RWPE2 (cell line): ENCODE measurements around the gene CNDP2.

Source experiments
- ATAC-seq: fragments of 200-7000 bp; cut with Tn5 transposase; 3 replicates; pipeline ENCODE4 v1.9.1; 2021; ENCODE audit warnings: low read depth
- DNase-seq: peaks from one replicate; pipeline ENCODE4 v3.0.0-alpha.2; 2020; ENCODE audit warnings: low spot score
- H3K27ac ChIP-seq: fragments of 450-650 bp; 2 replicates; pipeline ENCODE4 v1.5.1; 2017; ENCODE audit warnings: mild to moderate bottlenecking; ENCODE audit not compliant: poor library complexity, severe bottlenecking
- H3K27me3 ChIP-seq: fragments of 250-450 bp; sonication (Bioruptor Pico); 2 replicates; pipeline ENCODE4 v1.5.1; 2021; ENCODE audit warnings: mild to moderate bottlenecking, moderate library complexity; ENCODE audit not compliant: insufficient read depth, poor library complexity, severe bottlenecking
- H3K36me3 ChIP-seq: fragments of 250-450 bp; sonication (Bioruptor Pico); 2 replicates; pipeline ENCODE4 v1.5.1; 2020; ENCODE audit warnings: low read depth, mild to moderate bottlenecking, moderate library complexity
- H3K4me1 ChIP-seq: fragments of 250-450 bp; sonication (Bioruptor Pico); 2 replicates; pipeline ENCODE4 v1.5.1; 2021; ENCODE audit warnings: mild to moderate bottlenecking, moderate library complexity; ENCODE audit not compliant: insufficient read depth, poor library complexity, severe bottlenecking
- H3K4me3 ChIP-seq: fragments of 250-450 bp; sonication (Bioruptor Pico); 2 replicates; pipeline ENCODE4 v1.5.1; 2021; ENCODE audit warnings: mild to moderate bottlenecking, moderate library complexity; ENCODE audit not compliant: severe bottlenecking
- H3K9me3 ChIP-seq: fragments of 250-450 bp; sonication (Bioruptor Pico); 2 replicates; pipeline ENCODE4 v1.5.1; 2021; ENCODE audit warnings: mild to moderate bottlenecking, moderate library complexity; ENCODE audit not compliant: severe bottlenecking
- TF ChIP-seq, protein P1 (sequence below): fragments of 450-650 bp; IDR thresholded peaks from one replicate; pipeline ENCODE4 v1.5.1; 2017; ENCODE audit warnings: mild to moderate bottlenecking, moderate library complexity; ENCODE audit not compliant: poor library complexity, severe bottlenecking

The CNDP2 gene

DNA sequence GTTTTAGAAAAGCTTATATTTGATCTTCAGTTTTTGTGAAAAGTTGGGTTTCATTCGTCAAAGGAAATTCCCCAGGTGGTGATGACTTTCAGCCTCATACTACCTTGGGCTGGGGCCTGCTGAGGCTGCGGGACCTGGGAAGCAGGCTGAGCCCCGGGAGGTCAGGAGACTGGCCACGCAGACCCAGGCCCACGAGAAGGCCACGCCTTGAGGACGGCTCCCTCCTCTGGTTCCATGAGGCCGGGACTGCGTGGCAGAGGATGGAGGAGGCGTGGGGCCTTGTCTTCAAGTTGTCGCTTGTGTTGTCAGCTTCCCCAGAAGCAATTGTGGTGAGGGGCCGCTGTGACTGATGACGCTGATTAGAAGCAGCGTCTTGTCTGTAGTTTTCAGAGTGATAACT, 11.8 kb downstream of the CNDP2 start:
- no peak for ATAC-seq
- TF ChIP-seq, protein P1, sequence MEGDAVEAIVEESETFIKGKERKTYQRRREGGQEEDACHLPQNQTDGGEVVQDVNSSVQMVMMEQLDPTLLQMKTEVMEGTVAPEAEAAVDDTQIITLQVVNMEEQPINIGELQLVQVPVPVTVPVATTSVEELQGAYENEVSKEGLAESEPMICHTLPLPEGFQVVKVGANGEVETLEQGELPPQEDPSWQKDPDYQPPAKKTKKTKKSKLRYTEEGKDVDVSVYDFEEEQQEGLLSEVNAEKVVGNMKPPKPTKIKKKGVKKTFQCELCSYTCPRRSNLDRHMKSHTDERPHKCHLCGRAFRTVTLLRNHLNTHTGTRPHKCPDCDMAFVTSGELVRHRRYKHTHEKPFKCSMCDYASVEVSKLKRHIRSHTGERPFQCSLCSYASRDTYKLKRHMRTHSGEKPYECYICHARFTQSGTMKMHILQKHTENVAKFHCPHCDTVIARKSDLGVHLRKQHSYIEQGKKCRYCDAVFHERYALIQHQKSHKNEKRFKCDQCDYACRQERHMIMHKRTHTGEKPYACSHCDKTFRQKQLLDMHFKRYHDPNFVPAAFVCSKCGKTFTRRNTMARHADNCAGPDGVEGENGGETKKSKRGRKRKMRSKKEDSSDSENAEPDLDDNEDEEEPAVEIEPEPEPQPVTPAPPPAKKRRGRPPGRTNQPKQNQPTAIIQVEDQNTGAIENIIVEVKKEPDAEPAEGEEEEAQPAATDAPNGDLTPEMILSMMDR = no peak
- no peak for DNase-seq
- H3K27me3 ChIP-seq = no peaks in the 10 kb centered on the region
- no peak overlapping the region for H3K27ac ChIP-seq
- H3K36me3 ChIP-seq = peaks cover 89% of the 10 kb centered on the region
- no peaks in the 10 kb centered on the region for H3K9me3 ChIP-seq
- H3K4me1 ChIP-seq = no peaks in the 10 kb centered on the region
- no peak overlapping the region for H3K4me3 ChIP-seq

DNA sequence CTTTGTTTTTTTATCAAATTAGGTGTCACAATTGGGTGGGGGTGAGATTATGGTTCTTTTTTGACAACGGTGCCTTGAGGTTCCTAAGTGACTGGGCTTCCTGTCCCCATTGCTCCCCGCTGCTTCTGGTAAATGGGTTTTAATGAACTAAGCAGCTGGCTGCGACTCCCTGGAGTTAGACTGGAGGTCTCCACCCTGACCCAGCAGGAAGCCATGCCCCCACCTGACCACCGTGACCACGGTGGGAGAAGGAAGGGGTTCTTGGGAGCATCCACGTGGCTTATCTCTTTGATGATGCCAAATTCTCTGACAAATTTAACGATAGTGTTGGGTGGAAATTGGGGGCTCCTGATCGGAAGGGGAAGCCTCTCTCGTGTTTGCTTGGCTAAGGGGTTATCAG, 12.2 kb downstream of the CNDP2 start:
- Histone ChIP-seq H3K9me3 (no peaks in the 10 kb centered on the region), H3K27ac (no peak overlapping the region), H3K36me3 (peaks cover 89% of the 10 kb centered on the region), H3K4me3 (no peak overlapping the region), H3K4me1 (no peaks in the 10 kb centered on the region), H3K27me3 (no peaks in the 10 kb centered on the region)
- TF ChIP-seq, protein P1 = no peak
- ATAC-seq = no peak
- DNase-seq = no peak

DNA sequence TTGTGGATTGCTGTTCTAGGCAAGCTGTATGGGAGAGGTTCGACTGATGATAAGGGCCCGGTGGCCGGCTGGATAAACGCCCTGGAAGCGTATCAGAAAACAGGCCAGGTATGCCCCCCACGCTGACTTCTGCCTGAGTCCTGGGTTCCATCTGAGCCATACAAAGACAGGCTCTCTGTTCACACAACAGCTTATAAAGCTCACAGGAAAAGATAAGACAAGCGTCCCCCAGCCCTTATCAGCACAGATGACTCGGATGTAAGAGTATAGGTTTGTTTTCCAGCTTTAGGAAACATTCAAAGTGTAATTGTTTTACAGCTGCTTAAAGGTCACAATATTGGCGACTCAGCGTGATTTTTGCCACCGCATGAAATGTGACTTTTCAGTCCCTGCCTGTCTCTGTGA, 12.7 kb downstream of the CNDP2 start:
- ATAC-seq (no peak), DNase-seq (no peak)
- H3K4me3 ChIP-seq = no peak overlapping the region
- no peak overlapping the region for H3K27ac ChIP-seq
- no peaks in the 10 kb centered on the region for H3K9me3 ChIP-seq
- H3K36me3 ChIP-seq = peaks cover 89% of the 10 kb centered on the region
- TF ChIP-seq, protein P1 = no peak
- no peaks in the 10 kb centered on the region for H3K4me1 ChIP-seq
- H3K27me3 ChIP-seq = no peaks in the 10 kb centered on the region

DNA sequence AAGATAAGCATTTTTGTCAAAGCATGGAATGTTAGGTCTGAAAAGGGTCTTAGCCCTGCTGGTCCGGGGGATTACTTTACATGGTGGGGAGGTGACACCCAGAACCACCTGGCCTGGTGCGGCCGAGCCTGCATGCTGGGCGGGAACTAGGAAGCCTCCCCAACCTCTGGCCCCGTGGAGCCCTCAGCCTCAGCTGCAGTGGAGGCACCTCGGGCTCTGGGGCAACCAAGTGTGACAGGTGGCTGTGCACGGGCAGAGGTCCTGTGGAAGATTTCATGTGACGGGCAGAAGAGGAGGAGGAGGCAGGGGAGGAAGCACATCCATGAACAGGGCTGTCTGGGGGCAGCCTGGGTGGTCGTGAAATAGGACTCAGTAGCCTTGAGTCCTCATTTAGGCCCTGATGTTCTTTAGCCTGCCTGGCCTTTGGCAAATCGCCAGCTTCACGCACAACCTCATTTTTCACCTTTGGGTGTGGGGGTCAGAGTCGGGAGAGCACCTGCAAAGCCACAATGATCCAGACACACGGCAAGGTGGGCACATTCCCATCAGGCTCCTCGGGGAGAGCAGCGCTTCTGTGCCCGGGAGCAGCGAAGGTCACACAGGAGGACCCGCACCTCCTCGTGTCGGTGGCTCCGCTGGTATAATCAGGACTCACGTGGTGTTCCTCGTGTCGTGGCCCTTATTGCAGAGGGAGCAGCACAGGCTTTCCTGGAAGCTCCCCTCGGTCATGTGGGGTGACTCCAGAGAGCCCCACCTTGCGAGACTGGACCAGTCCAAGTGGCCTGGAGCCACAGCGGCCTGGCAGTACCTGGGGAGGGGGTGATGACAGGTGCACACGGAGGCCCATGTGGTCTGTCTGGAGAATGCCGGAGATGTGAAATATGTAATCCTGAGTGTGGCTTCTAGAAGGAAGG, 13.9 kb downstream of the CNDP2 start:
- TF ChIP-seq, protein P1 = no peak
- Histone ChIP-seq H3K36me3 (peaks cover 86% of the 10 kb centered on the region), H3K4me3 (no peak overlapping the region), H3K4me1 (no peaks in the 10 kb centered on the region), H3K9me3 (no peaks in the 10 kb centered on the region), H3K27me3 (no peaks in the 10 kb centered on the region), H3K27ac (no peak overlapping the region)
- ATAC-seq (no peak), DNase-seq (no peak)

DNA sequence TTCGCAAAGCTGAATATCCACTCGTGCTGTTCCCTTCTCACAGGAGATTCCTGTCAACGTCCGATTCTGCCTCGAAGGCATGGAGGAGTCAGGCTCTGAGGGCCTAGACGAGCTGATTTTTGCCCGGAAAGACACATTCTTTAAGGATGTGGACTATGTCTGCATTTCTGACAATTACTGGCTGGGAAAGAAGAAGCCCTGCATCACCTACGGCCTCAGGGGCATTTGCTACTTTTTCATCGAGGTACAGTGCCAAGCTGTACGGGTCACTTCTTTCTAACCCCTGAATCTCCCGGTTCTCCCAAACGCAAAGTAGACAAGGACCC, 14.6 kb downstream of the CNDP2 start:
- H3K9me3 ChIP-seq = no peaks in the 10 kb centered on the region
- ATAC-seq (no peak), DNase-seq (no peak)
- H3K27me3 ChIP-seq = no peaks in the 10 kb centered on the region
- no peak overlapping the region for H3K27ac ChIP-seq
- TF ChIP-seq, protein P1 = no peak
- H3K4me3 ChIP-seq = no peak overlapping the region
- peaks cover 85% of the 10 kb centered on the region for H3K36me3 ChIP-seq
- H3K4me1 ChIP-seq = no peaks in the 10 kb centered on the region
